Liver (tissue), 9 donors: Measurements from ENCODE around the gene FBXW5. TPM values are rescaled to one million over a fixed set of nuclear protein-coding genes. Genes with fewer than 3 reads are reported as not detected.

ENCODE experiments used
- DNase-seq: peaks from one replicate; pipeline ENCODE4 v3.0.0-alpha.2; 2017; ENCODE audit warnings: low spot score
- H3K27ac ChIP-seq, 2 donors: one replicate each; pipeline ENCODE4 v1.7.0; 2013; ENCODE audit warnings: inconsistent platforms in 2 of 2, low read length in 2 of 2, control low read depth in 1 of 2, low read depth in 1 of 2, mild to moderate bottlenecking in 1 of 2
- H3K27me3 ChIP-seq, 4 donors: one replicate each; pipeline versions ENCODE4 v1.6.1 to v1.7.0; 2013; ENCODE audit warnings: low read length in 3 of 4, inconsistent platforms in 1 of 4, mild to moderate bottlenecking in 1 of 4, moderate library complexity in 1 of 4; ENCODE audit not compliant: control insufficient read depth in 4 of 4, insufficient read depth in 4 of 4
- H3K36me3 ChIP-seq, 4 donors: one replicate each; pipeline versions ENCODE4 v1.6.1 to v1.7.0; 2013; ENCODE audit warnings: low read length in 3 of 4, mild to moderate bottlenecking in 3 of 4, low read depth in 1 of 4, moderate library complexity in 1 of 4; ENCODE audit not compliant: control insufficient read depth in 4 of 4, insufficient read depth in 3 of 4
- H3K4me1 ChIP-seq, 4 donors: one replicate each; pipeline versions ENCODE4 v1.6.1 to v1.7.0; 2013; ENCODE audit warnings: low read length in 3 of 4, mild to moderate bottlenecking in 3 of 4, moderate library complexity in 1 of 4; ENCODE audit not compliant: control insufficient read depth in 4 of 4, insufficient read depth in 4 of 4
- H3K4me3 ChIP-seq, 3 donors: one replicate each; pipeline versions ENCODE4 v1.6.1 to v1.7.0; 2013; ENCODE audit warnings: low read length in 3 of 3, control low read depth in 1 of 3, low read depth in 1 of 3, mild to moderate bottlenecking in 1 of 3
- H3K9ac ChIP-seq, 2 donors: one replicate each; pipeline ENCODE4 v1.7.0; 2013; ENCODE audit warnings: low read length in 2 of 2, mild to moderate bottlenecking in 2 of 2, moderate library complexity in 2 of 2, control low read depth in 1 of 2, low read depth in 1 of 2
- H3K9me3 ChIP-seq, 4 donors: one replicate each; pipeline versions ENCODE4 v1.6.1 to v1.7.0; 2013; ENCODE audit warnings: low read length in 3 of 4; ENCODE audit not compliant: control insufficient read depth in 4 of 4
- ATF3 ChIP-seq: IDR thresholded peaks from 2 replicates; pipeline ENCODE4 v1.6.1; 2016; ENCODE audit warnings: antibody characterized with exemption
- CTCF ChIP-seq: fragments of 150-350 bp; IDR thresholded peaks from 2 replicates; pipeline ENCODE4 v1.5.1; 2017; ENCODE audit warnings: improper control_type of control experiment, low read depth, low read length; ENCODE audit not compliant: missing input control
- EGR1 ChIP-seq, 2 donors: IDR thresholded peaks; 2 replicates each; pipeline ENCODE4 v1.6.1; 2016 to 2018; ENCODE audit warnings: antibody characterized with exemption in 2 of 2, low read depth in 2 of 2
- FOXA1 ChIP-seq: IDR thresholded peaks from 2 replicates; pipeline ENCODE4 v1.6.1; 2016; ENCODE audit warnings: antibody characterized with exemption
- FOXA2 ChIP-seq: IDR thresholded peaks from 2 replicates; pipeline ENCODE4 v1.6.1; 2016; ENCODE audit warnings: antibody characterized with exemption
- NR2F2 ChIP-seq: IDR thresholded peaks from 2 replicates; pipeline ENCODE4 v1.6.1; 2016; ENCODE audit warnings: antibody characterized with exemption
- RAD21 ChIP-seq, 2 donors: IDR thresholded peaks; 2 replicates each; pipeline ENCODE4 v1.6.1; 2016; ENCODE audit warnings: antibody characterized with exemption in 2 of 2, mild to moderate bottlenecking in 2 of 2
- REST ChIP-seq: IDR thresholded peaks from 2 replicates; pipeline ENCODE4 v1.6.1; 2016; ENCODE audit warnings: antibody characterized with exemption, mild to moderate bottlenecking
- RXRA ChIP-seq, 2 donors: IDR thresholded peaks; 2 replicates each; pipeline ENCODE4 v1.6.1; 2017 to 2018; ENCODE audit warnings: antibody characterized with exemption in 2 of 2, mild to moderate bottlenecking in 1 of 2
- TAF1 ChIP-seq: conservative IDR thresholded peaks from 2 replicates; pipeline ENCODE4 v1.6.1; 2016; ENCODE audit warnings: antibody characterized with exemption, mild to moderate bottlenecking
- YY1 ChIP-seq: IDR thresholded peaks from 2 replicates; pipeline ENCODE4 v1.6.1; 2016; ENCODE audit warnings: antibody characterized with exemption, mild to moderate bottlenecking
- WGBS: extraction: QIAGEN DNeasy Blood & Tissue Kit; methylation state at CpG from one replicate; pipeline ENCODE4 v1.1.7; 2013; 5-methylcytosine and 5-hydroxymethylcytosine counted together
- polyA plus RNA-seq, 2 donors: library from polyadenylated mRNA; stranded (reverse) in 1 of 2; unstranded in 1 of 2; fragments of 200-250 nt in 1 of 2; fragments of >200 nt in 1 of 2; fragmentation: Nextera tagmentation in 1 of 2; extraction: Ambion mirVana in 1 of 2; gene quantifications; one replicate each; pipeline versions ENCODE4 v1.2.1 to v1.2.3, GENCODE V29; 2013 to 2015
- total RNA-seq, 2 donors: library from RNA; depleted of rRNA; stranded (reverse); fragments of >200 nt; gene quantifications; one replicate each; pipeline ENCODE4 v1.2.3, GENCODE V29; 2014
- donor health status: healthy.
- donor health status: healthy.
- donor health status: healthy.
- donor health status: healthy.
- donor health status: healthy.

Gene FBXW5
- total and polyA plus RNA-seq, 4 donors: 64.0 to 163 (median 109) TPM

GRCh38 chr9:136951541-136952320 lies 7.2 kb upstream of the FBXW5 start, which contains the start of gene LCN12:
TSS of gene LCN12 (plus strand) at chr9:136952273. CDS start at chr9:136952328, 55 bp downstream.
- no peak within 1 kb of the TSS for H3K27ac ChIP-seq
- no peaks in the 10 kb centered on the region for H3K36me3 ChIP-seq
- peaks cover 10 to 33% (median 19%) of the 10 kb centered on the region in 4 donors for H3K4me1 ChIP-seq
- no peaks in the 10 kb centered on the region for H3K27me3 ChIP-seq
- H3K9me3 ChIP-seq: no peaks in the 10 kb centered on the region
- TF ChIP-seq YY1 (no peak), EGR1 (IDR thresholded peaks at IDR 0.05; ENCODE audit: low read depth in 2 of 2) (no peak), REST (no peak), TAF1 (no peak), FOXA1 (no peak), CTCF (no peak), FOXA2 (no peak), NR2F2 (no peak), RAD21 (IDR thresholded peaks at IDR 0.05) (no peak)
- H3K9ac ChIP-seq: no peak within 1 kb of the TSS
- no peak within 1 kb of the TSS for H3K4me3 ChIP-seq
- no peak for DNase-seq
- 93% methylated on average over 14 of the region's 14 CpGs for WGBS

- Histone ChIP-seq H3K9ac (peak overlapping the region; percentile 30 to 57), H3K27ac (peak overlapping the region; percentile 81 to 95), H3K9me3 (no peaks in the 10 kb centered on the region), H3K4me3 (peak overlapping the region in 2 of 3 donors; percentile 58 to 68), H3K27me3 (no peaks in the 10 kb centered on the region), H3K4me1 (peaks cover 10 to 37% (median 23%) of the 10 kb centered on the region in 4 donors), H3K36me3 (no peaks in the 10 kb centered on the region)
- WGBS: 24% methylated on average over 9 of the region's 9 CpGs
- no peak for DNase-seq
- peak in 1 of 2 donors; percentile 24 for TF ChIP-seq RXRA (IDR thresholded peaks at IDR 0.05)
- TF ChIP-seq ATF3: no peak
Measured at GRCh38 chr9:136950656-136951276, 6.2 kb upstream of the FBXW5 start.
